LNCaP clone FGC (cell line): Measurements from ENCODE around the gene ZNF611.
"Not testable (repeated sequence)": the region's sequence is repeated elsewhere in the genome, so short reads cannot be mapped to it uniquely, and the experiment has no call there.

Source experiments
- DNase-seq: peaks from one replicate; pipeline ENCODE4 v3.0.0-alpha.2; 2011; ENCODE audit warnings: low read depth
- H3K4me3 ChIP-seq: 2 replicates; pipeline ENCODE4 v1.5.1; 2011; ENCODE audit warnings: mild to moderate bottlenecking, low read depth, low read length, control low read depth
- TF ChIP-seq, protein P1 (sequence below): IDR thresholded peaks from 2 replicates; pipeline ENCODE4 v1.5.1; 2012; ENCODE audit warnings: mild to moderate bottlenecking; ENCODE audit not compliant: control insufficient read depth, insufficient read depth; ENCODE audit errors: extremely low read depth

The ZNF611 gene

GRCh38 chr19:52742516-52742915 is 7.7 kb upstream of the ZNF611 start:
- TF ChIP-seq, protein P1, sequence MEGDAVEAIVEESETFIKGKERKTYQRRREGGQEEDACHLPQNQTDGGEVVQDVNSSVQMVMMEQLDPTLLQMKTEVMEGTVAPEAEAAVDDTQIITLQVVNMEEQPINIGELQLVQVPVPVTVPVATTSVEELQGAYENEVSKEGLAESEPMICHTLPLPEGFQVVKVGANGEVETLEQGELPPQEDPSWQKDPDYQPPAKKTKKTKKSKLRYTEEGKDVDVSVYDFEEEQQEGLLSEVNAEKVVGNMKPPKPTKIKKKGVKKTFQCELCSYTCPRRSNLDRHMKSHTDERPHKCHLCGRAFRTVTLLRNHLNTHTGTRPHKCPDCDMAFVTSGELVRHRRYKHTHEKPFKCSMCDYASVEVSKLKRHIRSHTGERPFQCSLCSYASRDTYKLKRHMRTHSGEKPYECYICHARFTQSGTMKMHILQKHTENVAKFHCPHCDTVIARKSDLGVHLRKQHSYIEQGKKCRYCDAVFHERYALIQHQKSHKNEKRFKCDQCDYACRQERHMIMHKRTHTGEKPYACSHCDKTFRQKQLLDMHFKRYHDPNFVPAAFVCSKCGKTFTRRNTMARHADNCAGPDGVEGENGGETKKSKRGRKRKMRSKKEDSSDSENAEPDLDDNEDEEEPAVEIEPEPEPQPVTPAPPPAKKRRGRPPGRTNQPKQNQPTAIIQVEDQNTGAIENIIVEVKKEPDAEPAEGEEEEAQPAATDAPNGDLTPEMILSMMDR = no peak
- DNase-seq = no peak
- no peak overlapping the region for H3K4me3 ChIP-seq

DNA sequence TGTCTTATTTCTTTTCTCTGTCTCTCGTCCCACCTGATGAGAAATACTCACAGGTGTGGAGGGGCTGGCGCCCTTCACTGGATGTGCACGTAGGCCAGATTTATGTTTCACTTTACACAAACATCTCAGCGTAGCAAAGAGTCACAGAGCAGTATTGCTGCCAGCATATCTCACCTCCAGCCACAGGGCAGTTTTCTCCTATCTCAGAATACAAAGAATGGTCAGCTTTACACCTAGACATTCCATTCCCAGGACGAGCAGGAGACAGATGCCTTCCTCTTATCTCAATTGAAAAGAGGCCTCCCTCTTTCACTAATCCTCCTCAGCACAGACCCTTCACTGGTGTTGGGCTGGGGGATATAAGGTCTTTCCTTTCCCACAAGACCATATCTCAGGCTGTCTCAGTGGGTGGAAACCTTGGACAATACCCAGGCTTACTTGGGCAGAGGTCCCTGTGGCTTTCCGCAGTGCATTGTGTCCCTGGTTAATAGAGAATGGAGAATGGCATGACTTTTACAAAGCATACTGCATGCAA is 7.2 kb upstream of the ZNF611 start:
- no peak for DNase-seq
- TF ChIP-seq, protein P1 = no peak
- H3K4me3 ChIP-seq = no peak overlapping the region

DNA sequence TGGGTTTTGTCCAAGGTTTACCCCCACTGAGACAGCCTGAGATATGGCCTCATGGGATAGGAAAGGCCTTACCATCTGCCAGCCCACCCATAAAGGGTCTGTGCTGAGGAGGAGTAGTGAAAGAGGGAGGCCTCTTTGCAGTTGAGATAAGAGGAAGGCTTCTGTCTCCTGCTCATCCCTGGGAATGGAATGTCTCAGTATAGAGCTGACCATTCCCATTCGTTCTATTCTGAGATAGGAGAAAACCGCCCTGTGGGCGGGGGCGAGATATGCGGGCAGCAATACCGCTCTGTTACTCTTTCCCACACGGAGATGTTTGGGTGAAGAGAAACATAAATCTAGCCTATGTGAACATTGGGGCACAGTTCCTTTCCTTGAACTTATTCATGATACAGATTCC is 6.5 kb upstream of the ZNF611 start:
- not testable (repeated sequence) for DNase-seq, H3K4me3 ChIP-seq

DNA sequence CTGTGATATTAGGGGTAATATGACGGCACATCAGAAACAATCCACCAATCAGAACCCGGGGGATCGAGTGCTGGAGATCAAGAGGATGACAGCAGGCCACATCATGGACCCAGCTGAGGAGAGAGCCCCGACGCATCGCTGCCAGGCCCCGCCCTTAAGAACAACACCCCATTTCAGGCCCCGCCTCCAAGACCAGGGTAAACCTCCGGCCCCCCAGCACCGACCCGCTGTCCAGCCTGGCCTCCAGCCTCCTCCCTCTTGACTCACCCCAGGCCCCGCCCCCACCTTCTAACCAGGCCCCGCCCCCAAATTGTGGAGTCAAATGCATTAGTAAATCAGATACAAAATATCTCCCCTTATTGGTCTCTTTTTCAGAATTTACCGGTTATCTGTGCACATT is 4.7 kb upstream of the ZNF611 start:
- H3K4me3 ChIP-seq = no peak overlapping the region
- DNase-seq = no peak
- TF ChIP-seq, protein P1 = no peak

DNA sequence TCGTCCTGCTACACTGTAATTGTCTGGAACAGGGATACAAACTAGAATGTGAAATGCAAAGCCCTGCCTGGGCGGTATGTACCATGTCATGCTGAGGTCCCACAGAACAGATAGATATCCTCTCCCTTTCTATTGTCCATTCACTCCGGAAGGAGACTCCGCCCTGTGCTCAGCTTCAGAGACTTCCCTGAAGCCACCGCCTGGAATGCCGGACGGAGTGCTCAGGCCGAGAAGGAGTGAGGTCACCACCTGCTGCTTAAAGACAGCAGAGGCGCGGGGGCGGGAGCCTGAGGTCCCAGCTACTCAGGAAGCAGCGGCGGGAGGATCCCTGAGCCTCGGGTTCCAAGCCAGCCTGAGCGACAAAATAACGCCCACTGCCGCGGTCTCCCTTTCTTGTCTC is 890 bp upstream of the ZNF611 start:
- no peak for DNase-seq
- H3K4me3 ChIP-seq = no peak overlapping the region
- TF ChIP-seq, protein P1 = no peak

DNA sequence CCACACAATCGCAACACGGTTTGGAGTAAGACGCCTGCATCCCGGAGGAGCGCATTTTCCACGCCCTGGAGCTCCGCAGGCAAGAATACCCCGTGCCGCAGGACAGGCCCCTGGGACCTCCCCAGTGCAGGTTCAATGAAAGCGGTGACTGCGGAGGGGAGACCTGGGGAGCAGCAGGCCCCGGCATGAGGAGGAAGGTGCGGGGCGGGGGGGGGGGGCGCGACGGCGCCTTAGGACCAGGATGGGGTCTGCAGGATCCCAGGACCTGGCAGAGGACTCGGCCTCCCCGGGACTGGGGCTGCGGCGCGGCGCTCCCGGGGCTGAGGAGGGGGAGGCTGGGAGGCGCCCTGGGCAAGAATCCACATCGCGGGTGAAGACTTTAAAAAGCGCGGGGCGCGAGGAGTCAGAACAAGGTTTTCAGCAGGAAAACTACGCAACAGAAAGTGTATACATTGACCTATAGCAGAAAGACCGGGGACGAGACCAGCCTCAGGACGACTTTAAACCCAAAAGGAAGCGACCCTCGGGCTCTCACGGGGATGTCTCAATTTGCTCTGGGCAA is 432 bp downstream of the ZNF611 start:
- TF ChIP-seq, protein P1 = no peak
- peak overlapping the region; percentile 79 for H3K4me3 ChIP-seq
- no peak for DNase-seq

GRCh38 chr19:52726051-52726450 is 8.8 kb downstream of the ZNF611 start:
- H3K4me3 ChIP-seq, DNase-seq: not testable (repeated sequence)

GRCh38 chr19:52725528-52725961 is 9.3 kb downstream of the ZNF611 start:
- no peak overlapping the region for H3K4me3 ChIP-seq
- TF ChIP-seq, protein P1 = no peak
- no peak for DNase-seq
